ENCODE results near the gene PLEKHF1. TPM values are rescaled to one million over a fixed set of nuclear protein-coding genes. Genes with fewer than 3 reads are reported as not detected.

PLEKHF1 gene
- total and polyA plus RNA-seq, 2 of the 13 experiments (the other 11 are each of a cell fraction or from before 2014, with no cell fraction given): 2.9 to 3.8 TPM

DNA sequence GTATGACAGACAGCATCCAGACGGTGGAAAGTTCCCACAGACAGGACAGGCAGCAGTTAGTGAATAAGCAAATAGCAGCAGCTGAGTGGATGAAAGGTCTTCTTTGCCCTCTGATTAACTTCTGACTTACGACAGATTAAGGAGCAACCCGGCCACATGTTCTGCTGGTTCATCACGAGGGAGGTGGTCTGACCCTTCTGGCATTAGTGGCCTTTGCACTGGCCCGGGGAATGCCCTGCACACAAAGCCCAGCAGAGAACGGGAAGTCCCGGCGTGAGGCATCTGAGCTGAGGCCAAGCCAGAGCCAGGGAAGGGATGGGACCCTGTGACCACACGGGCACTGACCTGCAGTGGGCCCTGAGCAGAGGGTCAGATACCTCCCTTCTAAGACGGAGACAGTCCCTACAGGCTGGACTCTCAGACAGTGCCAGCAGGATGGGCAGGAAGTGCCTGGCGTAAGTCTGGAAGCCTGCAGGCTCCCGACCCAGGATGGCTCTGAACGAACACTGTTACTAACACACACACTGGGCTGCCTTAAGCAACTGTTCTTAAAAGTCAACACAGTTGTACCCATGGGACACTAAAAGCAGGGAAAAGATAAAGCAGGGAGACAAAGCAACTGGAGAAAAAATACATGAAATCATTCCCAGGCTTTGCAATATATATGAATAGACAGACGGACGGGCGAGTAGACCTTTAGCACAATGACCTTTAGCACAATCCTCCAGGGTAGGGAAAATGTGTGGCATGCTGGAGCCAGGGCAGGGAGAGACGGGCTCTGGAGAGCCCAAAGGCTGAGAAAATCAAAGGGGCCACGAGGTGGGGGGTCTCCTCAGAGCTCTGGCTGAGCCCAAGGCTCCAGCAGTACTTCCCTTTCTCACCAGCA is 43.5 kb downstream of the PLEKHF1 start (continued):
- TF ChIP-seq KLF11 (CRISPR knock-in tag; IDR thresholded peaks at IDR 0.05): 0 out of 2 replicates have a peak, but pooled peaks have one; percentile 21
- TF ChIP-seq ARHGAP35 (CRISPR knock-in tag; IDR thresholded peaks at IDR 0.05; ENCODE audit: borderline replicate concordance): 0 out of 2 replicates have a peak, but pooled peaks have one; percentile 46
- TF ChIP-seq ZBTB7B (CRISPR knock-in tag; IDR thresholded peaks at IDR 0.05): peak; percentile 57
- TF ChIP-seq ZNF674 (CRISPR knock-in tag; IDR thresholded peaks at IDR 0.05; ENCODE audit: low read depth): no peak
- TF ChIP-seq ZNF337 (CRISPR knock-in tag; IDR thresholded peaks at IDR 0.05; ENCODE audit: borderline replicate concordance, low read depth): peak; percentile 41; the same call in 1 of the 2 replicates
- TF ChIP-seq ZNF512B (CRISPR knock-in tag; IDR thresholded peaks at IDR 0.05; ENCODE audit: borderline replicate concordance): peak; percentile 91; the same call in 1 of the 2 replicates
- no peak for TF ChIP-seq SSRP1 (CRISPR knock-in tag; IDR thresholded peaks at IDR 0.05)
- TF ChIP-seq TFAP4 (IDR thresholded peaks at IDR 0.05; ENCODE audit: borderline replicate concordance, low read depth): peak; percentile 71; the same call in 1 of the 2 replicates
- TF ChIP-seq, protein P1, sequence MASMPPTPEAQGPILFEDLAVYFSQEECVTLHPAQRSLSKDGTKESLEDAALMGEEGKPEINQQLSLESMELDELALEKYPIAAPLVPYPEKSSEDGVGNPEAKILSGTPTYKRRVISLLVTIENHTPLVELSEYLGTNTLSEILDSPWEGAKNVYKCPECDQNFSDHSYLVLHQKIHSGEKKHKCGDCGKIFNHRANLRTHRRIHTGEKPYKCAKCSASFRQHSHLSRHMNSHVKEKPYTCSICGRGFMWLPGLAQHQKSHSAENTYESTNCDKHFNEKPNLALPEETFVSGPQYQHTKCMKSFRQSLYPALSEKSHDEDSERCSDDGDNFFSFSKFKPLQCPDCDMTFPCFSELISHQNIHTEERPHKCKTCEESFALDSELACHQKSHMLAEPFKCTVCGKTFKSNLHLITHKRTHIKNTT (CRISPR knock-in tag; IDR thresholded peaks at IDR 0.05): no peak
- TF ChIP-seq HOXA5 (CRISPR knock-in tag; IDR thresholded peaks at IDR 0.05): no peak
- no peak for TF ChIP-seq SOX6 (IDR thresholded peaks at IDR 0.05)
- peak; percentile 70 for TF ChIP-seq SOX6 (CRISPR knock-in tag; IDR thresholded peaks at IDR 0.05)
- TF ChIP-seq ZNF841 (CRISPR knock-in tag; IDR thresholded peaks at IDR 0.05; ENCODE audit: borderline replicate concordance): no peak
- TF ChIP-seq, protein P2, sequence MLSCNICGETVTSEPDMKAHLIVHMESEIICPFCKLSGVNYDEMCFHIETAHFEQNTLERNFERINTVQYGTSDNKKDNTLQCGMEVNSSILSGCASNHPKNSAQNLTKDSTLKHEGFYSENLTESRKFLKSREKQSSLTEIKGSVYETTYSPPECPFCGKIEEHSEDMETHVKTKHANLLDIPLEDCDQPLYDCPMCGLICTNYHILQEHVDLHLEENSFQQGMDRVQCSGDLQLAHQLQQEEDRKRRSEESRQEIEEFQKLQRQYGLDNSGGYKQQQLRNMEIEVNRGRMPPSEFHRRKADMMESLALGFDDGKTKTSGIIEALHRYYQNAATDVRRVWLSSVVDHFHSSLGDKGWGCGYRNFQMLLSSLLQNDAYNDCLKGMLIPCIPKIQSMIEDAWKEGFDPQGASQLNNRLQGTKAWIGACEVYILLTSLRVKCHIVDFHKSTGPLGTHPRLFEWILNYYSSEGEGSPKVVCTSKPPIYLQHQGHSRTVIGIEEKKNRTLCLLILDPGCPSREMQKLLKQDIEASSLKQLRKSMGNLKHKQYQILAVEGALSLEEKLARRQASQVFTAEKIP (CRISPR knock-in tag; IDR thresholded peaks at IDR 0.05; ENCODE audit: borderline replicate concordance): no peak
- no peak for TF ChIP-seq ETV5 (CRISPR knock-in tag; IDR thresholded peaks at IDR 0.05; ENCODE audit: borderline replicate concordance)
- no peak for TF ChIP-seq ZZZ3 (CRISPR knock-in tag; IDR thresholded peaks at IDR 0.05; ENCODE audit: borderline replicate concordance)
- no peak for TF ChIP-seq ZNF44 (CRISPR knock-in tag; IDR thresholded peaks at IDR 0.05)
- TF ChIP-seq, protein P3, sequence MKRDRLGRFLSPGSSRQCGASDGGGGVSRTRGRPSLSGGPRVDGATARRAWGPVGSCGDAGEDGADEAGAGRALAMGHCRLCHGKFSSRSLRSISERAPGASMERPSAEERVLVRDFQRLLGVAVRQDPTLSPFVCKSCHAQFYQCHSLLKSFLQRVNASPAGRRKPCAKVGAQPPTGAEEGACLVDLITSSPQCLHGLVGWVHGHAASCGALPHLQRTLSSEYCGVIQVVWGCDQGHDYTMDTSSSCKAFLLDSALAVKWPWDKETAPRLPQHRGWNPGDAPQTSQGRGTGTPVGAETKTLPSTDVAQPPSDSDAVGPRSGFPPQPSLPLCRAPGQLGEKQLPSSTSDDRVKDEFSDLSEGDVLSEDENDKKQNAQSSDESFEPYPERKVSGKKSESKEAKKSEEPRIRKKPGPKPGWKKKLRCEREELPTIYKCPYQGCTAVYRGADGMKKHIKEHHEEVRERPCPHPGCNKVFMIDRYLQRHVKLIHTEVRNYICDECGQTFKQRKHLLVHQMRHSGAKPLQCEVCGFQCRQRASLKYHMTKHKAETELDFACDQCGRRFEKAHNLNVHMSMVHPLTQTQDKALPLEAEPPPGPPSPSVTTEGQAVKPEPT (CRISPR knock-in tag; IDR thresholded peaks at IDR 0.05; ENCODE audit: low read depth): no peak
- peak; percentile 39; the same call in 1 of the 2 replicates for TF ChIP-seq MIER3 (CRISPR knock-in tag; IDR thresholded peaks at IDR 0.05; ENCODE audit: borderline replicate concordance)
- no peak for TF ChIP-seq ZNF660 (CRISPR knock-in tag; IDR thresholded peaks at IDR 0.05; ENCODE audit: borderline replicate concordance, low read depth)
